ENCODE data around the gene RGS19. TPM values are rescaled to one million over a fixed set of nuclear protein-coding genes. Genes with fewer than 3 reads are reported as not detected.
A peak's percentile ranks its signal among the peaks of the same experiment; 100 is the strongest.

RGS19 gene
- total RNA-seq, 4 donors from 2014 or later = 4.6 to 38.8 (median 6.7) TPM

DNA sequence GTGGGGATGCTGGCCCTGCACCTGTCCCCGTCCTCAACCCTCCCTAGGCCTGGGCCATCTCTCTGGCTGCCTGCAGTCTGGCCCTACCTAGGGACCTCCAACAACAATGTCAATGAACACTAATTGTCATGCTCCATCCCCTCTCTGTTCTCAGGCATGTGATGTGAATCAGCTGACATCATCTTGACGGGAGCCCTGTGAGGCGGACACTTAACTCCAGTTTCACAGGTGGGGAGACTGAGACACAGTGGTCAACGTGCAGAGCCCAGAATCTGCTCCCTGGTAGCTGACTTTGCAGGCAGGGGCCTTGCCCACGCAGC, 17.1 kb downstream of the RGS19 start:
- intact Hi-C loops (cut with DNase I; ENCODE audit: low total_unique reads) = no loop called here
- peak overlapping the region; percentile 78 to 92 for H3K4me3 ChIP-seq
- H3K4me1 ChIP-seq = peaks cover 0 to 23% of the 10 kb centered on the region in 2 donors
- TF ChIP-seq POLR2A (IDR thresholded peaks at IDR 0.05) = no peak
- TF ChIP-seq, protein P1, sequence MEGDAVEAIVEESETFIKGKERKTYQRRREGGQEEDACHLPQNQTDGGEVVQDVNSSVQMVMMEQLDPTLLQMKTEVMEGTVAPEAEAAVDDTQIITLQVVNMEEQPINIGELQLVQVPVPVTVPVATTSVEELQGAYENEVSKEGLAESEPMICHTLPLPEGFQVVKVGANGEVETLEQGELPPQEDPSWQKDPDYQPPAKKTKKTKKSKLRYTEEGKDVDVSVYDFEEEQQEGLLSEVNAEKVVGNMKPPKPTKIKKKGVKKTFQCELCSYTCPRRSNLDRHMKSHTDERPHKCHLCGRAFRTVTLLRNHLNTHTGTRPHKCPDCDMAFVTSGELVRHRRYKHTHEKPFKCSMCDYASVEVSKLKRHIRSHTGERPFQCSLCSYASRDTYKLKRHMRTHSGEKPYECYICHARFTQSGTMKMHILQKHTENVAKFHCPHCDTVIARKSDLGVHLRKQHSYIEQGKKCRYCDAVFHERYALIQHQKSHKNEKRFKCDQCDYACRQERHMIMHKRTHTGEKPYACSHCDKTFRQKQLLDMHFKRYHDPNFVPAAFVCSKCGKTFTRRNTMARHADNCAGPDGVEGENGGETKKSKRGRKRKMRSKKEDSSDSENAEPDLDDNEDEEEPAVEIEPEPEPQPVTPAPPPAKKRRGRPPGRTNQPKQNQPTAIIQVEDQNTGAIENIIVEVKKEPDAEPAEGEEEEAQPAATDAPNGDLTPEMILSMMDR (IDR thresholded peaks at IDR 0.05) = no peak
- no peak for DNase-seq
- peak overlapping the region; percentile 82 to 85 for H3K27ac ChIP-seq
- no peaks in the 10 kb centered on the region for H3K9me3 ChIP-seq
- no peaks in the 10 kb centered on the region for H3K27me3 ChIP-seq
- no peaks in the 10 kb centered on the region for H3K36me3 ChIP-seq

DNA sequence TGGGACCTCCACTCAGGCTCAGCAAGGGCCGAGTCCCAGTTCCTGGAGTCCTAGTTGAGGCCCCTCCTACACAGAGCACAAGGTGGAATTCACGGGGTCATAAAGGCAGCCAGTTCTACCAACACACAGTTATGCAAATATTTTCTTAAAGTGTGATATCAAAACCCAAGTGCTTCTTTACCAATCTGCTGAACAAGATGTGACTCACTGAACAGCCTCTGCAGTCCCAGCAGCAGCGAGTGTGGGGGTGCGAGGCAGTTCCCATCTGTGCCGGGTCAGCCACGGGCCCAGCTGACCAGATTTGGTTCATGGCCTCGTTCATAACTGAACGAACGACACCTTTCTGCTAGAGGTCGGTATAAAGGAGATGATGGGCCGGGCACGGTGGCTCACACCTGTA, 20.8 kb downstream of the RGS19 start:
- TF ChIP-seq POLR2A (IDR thresholded peaks at IDR 0.05) = no peak
- TF ChIP-seq, protein P1 (IDR thresholded peaks at IDR 0.05) = no peak
- H3K9me3 ChIP-seq = no peaks in the 10 kb centered on the region
- intact Hi-C loops (cut with DNase I; ENCODE audit: low total_unique reads) = no loop called here
- H3K4me1 ChIP-seq = peaks cover 0 to 11% of the 10 kb centered on the region in 2 donors
- H3K36me3 ChIP-seq = no peaks in the 10 kb centered on the region
- no peaks in the 10 kb centered on the region for H3K27me3 ChIP-seq
- no peak for DNase-seq
- H3K27ac ChIP-seq = no peak overlapping the region
- no peak overlapping the region for H3K4me3 ChIP-seq

DNA sequence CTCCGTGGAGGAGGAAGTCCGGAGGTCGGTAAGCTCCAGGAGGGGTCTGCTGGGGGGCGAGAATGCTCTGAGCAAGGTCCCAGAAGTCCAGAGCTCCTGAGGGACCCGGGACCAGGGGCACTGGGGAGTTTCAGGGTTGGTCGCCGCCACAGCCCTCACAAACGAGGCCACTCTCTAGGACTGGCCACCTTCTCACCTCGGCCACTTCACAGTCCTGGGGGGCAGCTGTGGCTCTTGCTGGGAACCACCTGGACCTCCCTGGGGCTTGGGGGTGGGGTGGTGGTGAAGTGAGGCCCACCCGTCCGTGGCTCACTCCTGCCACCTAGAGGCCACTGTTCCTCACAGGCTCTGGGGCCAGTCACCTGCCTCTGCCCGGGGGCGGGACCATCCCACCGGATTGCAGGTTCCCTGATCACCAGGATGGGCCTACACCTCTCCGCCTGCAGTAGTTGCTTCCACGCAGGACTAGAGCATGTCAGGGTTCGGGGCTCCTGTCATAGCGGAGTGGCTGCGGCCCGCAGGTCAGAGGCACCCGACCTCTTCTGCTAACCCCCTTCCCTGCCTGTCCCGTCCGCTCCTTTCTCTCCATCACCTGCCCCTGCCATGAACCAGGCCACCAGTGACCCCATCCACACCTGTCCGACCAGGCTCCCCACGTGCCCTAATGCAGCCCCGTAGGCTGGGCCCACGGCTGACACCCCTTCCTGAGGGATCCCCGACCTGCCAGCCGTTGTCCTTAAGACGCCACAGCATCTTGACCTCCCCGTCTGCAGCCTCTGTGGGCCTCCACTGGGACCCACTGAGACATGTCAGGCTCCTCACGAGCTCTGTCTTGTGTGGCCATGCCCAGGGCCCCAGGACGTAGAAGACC, 21.5 kb downstream of the RGS19 start:
- no peaks in the 10 kb centered on the region for H3K27me3 ChIP-seq
- intact Hi-C loops (cut with DNase I; ENCODE audit: low total_unique reads) = no loop called here
- H3K36me3 ChIP-seq = no peaks in the 10 kb centered on the region
- no peaks in the 10 kb centered on the region for H3K9me3 ChIP-seq
- H3K4me3 ChIP-seq = no peak overlapping the region
- TF ChIP-seq POLR2A (IDR thresholded peaks at IDR 0.05) = no peak
- TF ChIP-seq, protein P1 (IDR thresholded peaks at IDR 0.05) = peak; percentile 61 to 85 (median 66)
- DNase-seq = peak; percentile 62 to 69
- peaks cover 0 to 11% of the 10 kb centered on the region in 2 donors for H3K4me1 ChIP-seq
- peak overlapping the region; percentile 55 for H3K27ac ChIP-seq

DNA sequence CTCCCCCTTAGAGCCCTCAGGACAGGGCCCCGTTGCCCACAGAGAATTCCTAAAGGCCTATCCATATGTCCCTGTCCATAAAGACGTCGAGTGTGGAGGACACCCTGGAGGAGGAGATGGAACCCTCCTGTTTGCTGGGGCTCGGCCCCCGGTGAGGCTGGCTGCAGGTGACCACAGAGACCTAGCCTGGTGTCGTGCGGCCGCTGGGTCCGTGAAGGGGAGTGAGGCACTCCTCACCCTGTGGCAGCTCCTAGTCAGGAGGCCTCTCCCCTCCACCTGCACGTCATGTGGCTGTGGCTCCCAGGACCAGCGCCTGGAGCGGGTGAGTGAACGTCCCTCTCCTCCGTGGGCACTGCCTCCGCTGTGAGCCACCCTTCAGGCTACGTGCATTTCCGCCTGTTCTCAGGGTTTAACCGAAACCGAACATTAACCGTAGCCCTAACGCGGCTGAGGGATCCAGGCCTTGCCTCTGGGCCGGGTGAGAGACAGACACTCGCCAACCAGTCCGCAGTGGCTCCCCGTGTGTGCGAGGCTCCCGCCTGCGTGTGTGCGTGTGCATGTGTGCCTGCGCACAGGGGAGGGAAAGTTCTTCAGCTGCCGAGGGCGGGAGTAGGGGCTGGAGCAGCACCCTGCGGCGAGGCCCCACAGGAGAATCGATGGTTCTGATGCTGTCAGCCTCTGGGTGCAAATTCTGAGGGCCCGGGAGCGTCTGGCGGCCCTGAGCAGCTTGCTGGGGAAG, 22.3 kb downstream of the RGS19 start:
- Histone ChIP-seq H3K4me1 (peaks cover 0 to 9% of the 10 kb centered on the region in 2 donors), H3K36me3 (no peaks in the 10 kb centered on the region), H3K4me3 (no peak overlapping the region), H3K9me3 (no peaks in the 10 kb centered on the region), H3K27ac (peak overlapping the region; percentile 55), H3K27me3 (no peaks in the 10 kb centered on the region)
- intact Hi-C loops (cut with DNase I; ENCODE audit: low total_unique reads) = no loop called here
- no peak for DNase-seq
- TF ChIP-seq, protein P1 (IDR thresholded peaks at IDR 0.05) = no peak
- TF ChIP-seq POLR2A (IDR thresholded peaks at IDR 0.05) = no peak

DNA sequence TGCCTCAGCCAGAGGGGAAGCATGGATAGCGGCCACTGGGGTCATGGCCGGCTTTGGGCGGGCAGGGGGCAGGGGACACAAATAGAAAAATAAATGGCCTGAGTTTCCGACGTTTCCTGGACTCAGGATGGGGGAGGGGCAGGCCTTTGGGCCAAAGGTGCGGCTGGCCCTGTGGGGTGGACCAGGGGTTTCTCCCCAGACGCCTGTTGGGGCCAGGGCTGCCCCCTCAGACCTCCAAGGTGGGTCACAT, 22.8 kb downstream of the RGS19 start:
- TF ChIP-seq POLR2A (IDR thresholded peaks at IDR 0.05) = no peak
- TF ChIP-seq, protein P1 (IDR thresholded peaks at IDR 0.05) = no peak
- H3K9me3 ChIP-seq = no peaks in the 10 kb centered on the region
- intact Hi-C loops (cut with DNase I; ENCODE audit: low total_unique reads) = no loop called here
- H3K36me3 ChIP-seq = no peaks in the 10 kb centered on the region
- H3K4me3 ChIP-seq = no peak overlapping the region
- peaks cover 0 to 9% of the 10 kb centered on the region in 2 donors for H3K4me1 ChIP-seq
- H3K27ac ChIP-seq = peak overlapping the region; percentile 55
- H3K27me3 ChIP-seq = no peaks in the 10 kb centered on the region
- no peak for DNase-seq
